HCT116 (cell line): ENCODE measurements around the gene CSK. TPM values are rescaled to one million over a fixed set of nuclear protein-coding genes. Genes with fewer than 3 reads are reported as not detected.

Source experiments
- ATAC-seq: fragments of 200-7000 bp; cut with Tn5 transposase; 2 replicates; pipeline ENCODE4 v1.9.1; 2020; ENCODE audit warnings: mild to moderate bottlenecking, moderate library complexity
- BruUV-seq: library from RNA; stranded (reverse); fragments of 400-500 nt; replicated peaks from 2 replicates; lab custom pipeline; 2021; lab: Mats Ljungman, UMichigan
- CTCF ChIA-PET: fragments of 300-600 bp; sonication (Branson Sonifier 250); formaldehyde crosslinking; loops from one replicate; lab custom pipeline; 2021; ENCODE audit warnings: antibody characterized with exemption; lab: Charles Lee
- POLR2A ChIA-PET: fragments of 300-600, 350-600 bp; sonication (Branson Sonifier 250); formaldehyde crosslinking; loops from one replicate; lab custom pipeline; 2021; ENCODE audit warnings: antibody characterized with exemption; lab: Charles Lee
- RAD21 ChIA-PET, 2 experiments: fragments of 300-600 bp; sonication (Branson Sonifier 250); formaldehyde crosslinking; loops; one replicate each; lab custom pipeline; 2023; ENCODE audit warnings: low total read pairs in 2 of 2; ENCODE audit not compliant: uncharacterized antibody in 2 of 2, unreplicated experiment in 2 of 2, low non-redundant PET in 1 of 2; lab: Charles Lee
- DNase-seq: peaks from one replicate; pipeline ENCODE4 v3.0.0-alpha.2; 2010; ENCODE audit warnings: low read depth, low spot score
- H2AFZ ChIP-seq: fragments of 200-600 bp; shearing (Covaris generic), sonication (generic); 2 replicates; pipeline ENCODE4 v1.6.1; 2017; ENCODE audit warnings: low read depth, mixed run types, mixed read lengths, antibody characterized with exemption, low read length; ENCODE audit not compliant: poor library complexity, severe bottlenecking
- H3K27ac ChIP-seq: 2 replicates; pipeline ENCODE4 v1.5.1; 2012; ENCODE audit warnings: low read depth, low read length
- H3K27me3 ChIP-seq: fragments of 200-600 bp; sonication (generic); 2 replicates; pipeline ENCODE4 v1.6.1; 2016; ENCODE audit warnings: mixed run types, low read length, mixed read lengths; ENCODE audit not compliant: insufficient read depth
- H3K36me3 ChIP-seq, 2 experiments: fragments of 200-500 bp in 1 of 2; fragments of 200-600 bp in 1 of 2; sonication (Bioruptor generic) in 1 of 2; sonication (generic) in 1 of 2; 2 replicates each; pipeline versions ENCODE4 v1.5.1 to v1.6.1; 2014 to 2016; ENCODE audit warnings: low read length in 2 of 2, inconsistent platforms in 1 of 2, mixed read lengths in 1 of 2, mixed run types in 1 of 2; ENCODE audit not compliant: insufficient read depth in 2 of 2, control insufficient read depth in 1 of 2
- H3K4me1 ChIP-seq, 2 experiments: fragments of 200-600 bp in 1 of 2; sonication (generic) in 1 of 2; 2 replicates each; pipeline versions ENCODE4 v1.5.1 to v1.6.1; 2012 to 2017; ENCODE audit warnings: low read length in 2 of 2, inconsistent platforms in 1 of 2, mild to moderate bottlenecking in 1 of 2, mixed read lengths in 1 of 2, mixed run types in 1 of 2, moderate library complexity in 1 of 2; ENCODE audit not compliant: insufficient read depth in 2 of 2, control insufficient read depth in 1 of 2
- H3K4me2 ChIP-seq: fragments of 200-600 bp; sonication (generic); 2 replicates; pipeline ENCODE4 v1.6.1; 2017; ENCODE audit warnings: mixed run types, low read length, mixed read lengths
- H3K4me3 ChIP-seq, 2 experiments: fragments of 200-600 bp in 1 of 2; sonication (generic) in 1 of 2; replicated peaks in 1 of 2; 2 replicates each; pipeline ENCODE4 v1.5.1; 2011 to 2016; ENCODE audit warnings: low read length in 2 of 2, control low read depth in 1 of 2, low read depth in 1 of 2, mild to moderate bottlenecking in 1 of 2, mixed read lengths in 1 of 2, mixed run types in 1 of 2
- H3K79me2 ChIP-seq: fragments of 200-600 bp; sonication (generic); 2 replicates; pipeline ENCODE4 v1.6.1; 2017; ENCODE audit warnings: mild to moderate bottlenecking, mixed run types, low read length, moderate library complexity, mixed read lengths; ENCODE audit not compliant: insufficient read depth
- H3K9ac ChIP-seq: fragments of 200-600 bp; sonication (generic); 2 replicates; pipeline ENCODE4 v1.6.1; 2016; ENCODE audit warnings: low read length, mixed read lengths
- H3K9me2 ChIP-seq: fragments of 200-600 bp; sonication (generic), shearing (Covaris generic); 2 replicates; pipeline ENCODE4 v1.6.1; 2017; ENCODE audit warnings: mixed run types, mild to moderate bottlenecking, moderate library complexity; ENCODE audit not compliant: insufficient read depth
- H3K9me3 ChIP-seq, 2 experiments: fragments of 200-500 bp in 1 of 2; fragments of 200-600 bp in 1 of 2; sonication (Bioruptor generic) in 1 of 2; sonication (generic) in 1 of 2; 2 replicates each; pipeline ENCODE4 v1.6.1; 2014 to 2017; ENCODE audit warnings: low read length in 2 of 2, mixed read lengths in 2 of 2, inconsistent platforms in 1 of 2, low read depth in 1 of 2, mild to moderate bottlenecking in 1 of 2, mixed run types in 1 of 2, moderate library complexity in 1 of 2; ENCODE audit not compliant: control insufficient read depth in 1 of 2, insufficient read depth in 1 of 2
- H4K20me1 ChIP-seq: fragments of 200-600 bp; sonication (generic), shearing (Covaris generic); 2 replicates; pipeline ENCODE4 v1.6.1; 2017; ENCODE audit warnings: mixed run types, mild to moderate bottlenecking, moderate library complexity; ENCODE audit not compliant: insufficient read depth
- CBX3 ChIP-seq: IDR thresholded peaks from 2 replicates; pipeline ENCODE4 v1.6.1; 2012; ENCODE audit warnings: low read depth
- CEBPB ChIP-seq: IDR thresholded peaks from 2 replicates; pipeline ENCODE4 v1.6.1; 2012; ENCODE audit warnings: low read depth
- CTCF ChIP-seq, 3 experiments: fragments of 200-600 bp in 1 of 3; sonication (generic) in 1 of 3; IDR thresholded peaks in 2 of 3; conservative IDR thresholded peaks in 1 of 3; 2 replicates each; pipeline ENCODE4 v1.5.1; 2012 to 2017; ENCODE audit warnings: low read depth in 2 of 3, low read length in 2 of 3, antibody characterized with exemption in 1 of 3, borderline replicate concordance in 1 of 3, control low read depth in 1 of 3, mild to moderate bottlenecking in 1 of 3, mixed read lengths in 1 of 3, mixed run types in 1 of 3, moderate library complexity in 1 of 3; ENCODE audit not compliant: insufficient read depth in 1 of 3
- EGR1 ChIP-seq: IDR thresholded peaks from 2 replicates; pipeline ENCODE4 v1.6.1; 2012; ENCODE audit warnings: low read depth
- EZH2phosphoT487 ChIP-seq: fragments of 200-600 bp; IDR thresholded peaks from 2 replicates; pipeline ENCODE4 v1.6.1; 2018; ENCODE audit warnings: antibody characterized with exemption, borderline replicate concordance
- FOSL1 ChIP-seq: IDR thresholded peaks from 2 replicates; pipeline ENCODE4 v1.6.1; 2012; ENCODE audit warnings: low read depth
- JUND ChIP-seq: IDR thresholded peaks from 2 replicates; pipeline ENCODE4 v1.6.1; 2012
- POLR2A ChIP-seq: IDR thresholded peaks from 2 replicates; pipeline ENCODE4 v1.7.0; 2011; ENCODE audit warnings: borderline replicate concordance; ENCODE audit not compliant: insufficient read depth, insufficient read length; ENCODE audit errors: extremely low read depth
- REST ChIP-seq: IDR thresholded peaks from 2 replicates; pipeline ENCODE4 v1.6.1; 2012; ENCODE audit warnings: low read depth
- SP1 ChIP-seq: IDR thresholded peaks from 2 replicates; pipeline ENCODE4 v1.6.1; 2012; ENCODE audit warnings: low read depth
- SRF ChIP-seq: IDR thresholded peaks from 2 replicates; pipeline ENCODE4 v1.6.1; 2012; ENCODE audit warnings: low read depth
- YY1 ChIP-seq: IDR thresholded peaks from 2 replicates; pipeline ENCODE4 v1.6.1; 2011; ENCODE audit warnings: low read length, low read depth, moderate library complexity, mild to moderate bottlenecking; ENCODE audit not compliant: insufficient replicate concordance; ENCODE audit errors: extremely low read depth
- ZFX ChIP-seq: fragments of 450-650 bp; IDR thresholded peaks from 2 replicates; pipeline ENCODE4 v1.6.1; 2017
- ZNF274 ChIP-seq: fragments of 200-500 bp; sonication (Bioruptor generic); IDR thresholded peaks from 2 replicates; pipeline ENCODE4 v1.6.1; 2014; ENCODE audit warnings: mild to moderate bottlenecking, low read depth, low read length, inconsistent platforms
- intact Hi-C: fragments of 100-400 bp; cut with micrococcal nuclease; formaldehyde crosslinking; loops from 2 replicates; pipeline ENCODE4 v1.10.0; 2022
- total RNA-seq: library from RNA; stranded (reverse); gene quantifications from one replicate; pipeline ENCODE4 v1.2.1, GENCODE V29; 2021; ENCODE audit not compliant: unreplicated experiment
- TF ChIP-seq, protein P1 (sequence below): IDR thresholded peaks from 2 replicates; pipeline ENCODE4 v1.6.1; 2011; ENCODE audit warnings: mild to moderate bottlenecking, low read length, moderate library complexity; ENCODE audit not compliant: insufficient replicate concordance; ENCODE audit errors: extremely low read depth
- TF ChIP-seq, protein P2 (sequence below): IDR thresholded peaks from 2 replicates; pipeline ENCODE4 v1.6.1; 2012

Gene CSK
- total RNA-seq, 1 experiment from 2014 or later: 72.2 TPM

GRCh38 chr15:74752531-74752930 lies 29.3 kb upstream of the CSK start:
- TF ChIP-seq REST: no peak
- no peak for TF ChIP-seq YY1
- TF ChIP-seq ZNF274: no peak
- no peak for TF ChIP-seq EZH2phosphoT487
- TF ChIP-seq JUND: no peak
- TF ChIP-seq, protein P1, sequence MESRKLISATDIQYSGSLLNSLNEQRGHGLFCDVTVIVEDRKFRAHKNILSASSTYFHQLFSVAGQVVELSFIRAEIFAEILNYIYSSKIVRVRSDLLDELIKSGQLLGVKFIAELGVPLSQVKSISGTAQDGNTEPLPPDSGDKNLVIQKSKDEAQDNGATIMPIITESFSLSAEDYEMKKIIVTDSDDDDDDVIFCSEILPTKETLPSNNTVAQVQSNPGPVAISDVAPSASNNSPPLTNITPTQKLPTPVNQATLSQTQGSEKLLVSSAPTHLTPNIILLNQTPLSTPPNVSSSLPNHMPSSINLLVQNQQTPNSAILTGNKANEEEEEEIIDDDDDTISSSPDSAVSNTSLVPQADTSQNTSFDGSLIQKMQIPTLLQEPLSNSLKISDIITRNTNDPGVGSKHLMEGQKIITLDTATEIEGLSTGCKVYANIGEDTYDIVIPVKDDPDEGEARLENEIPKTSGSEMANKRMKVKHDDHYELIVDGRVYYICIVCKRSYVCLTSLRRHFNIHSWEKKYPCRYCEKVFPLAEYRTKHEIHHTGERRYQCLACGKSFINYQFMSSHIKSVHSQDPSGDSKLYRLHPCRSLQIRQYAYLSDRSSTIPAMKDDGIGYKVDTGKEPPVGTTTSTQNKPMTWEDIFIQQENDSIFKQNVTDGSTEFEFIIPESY: no peak
- TF ChIP-seq SP1: no peak
- TF ChIP-seq ZFX: no peak
- no peak for TF ChIP-seq SRF
- TF ChIP-seq POLR2A: no peak
- no peak for TF ChIP-seq CEBPB
- TF ChIP-seq, protein P2, sequence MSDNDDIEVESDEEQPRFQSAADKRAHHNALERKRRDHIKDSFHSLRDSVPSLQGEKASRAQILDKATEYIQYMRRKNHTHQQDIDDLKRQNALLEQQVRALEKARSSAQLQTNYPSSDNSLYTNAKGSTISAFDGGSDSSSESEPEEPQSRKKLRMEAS: no peak
- no peak for TF ChIP-seq EGR1
- TF ChIP-seq CTCF (IDR thresholded peaks at IDR 0.05 in 2 of 3, conservative IDR thresholded peaks at IDR 0.05 in 1 of 3; ENCODE audit: borderline replicate concordance in 1 of 3, insufficient read depth in 1 of 3, low read depth in 2 of 3, low read length in 2 of 3): no peak
- no peak for TF ChIP-seq FOSL1
- no peak for TF ChIP-seq CBX3
- ATAC-seq (peak; percentile 14; the same call in 1 of the 2 replicates), DNase-seq (no peak)
- BruUV-seq: no TSS peak
- Histone ChIP-seq H3K4me1 (peaks cover 0 to 10% of the 10 kb centered on the region in 2 experiments; a peak in 2 of 4 replicates), H2AFZ (no peak overlapping the region), H3K4me3 (no peak overlapping the region), H3K9me2 (no peaks in the 10 kb centered on the region), H3K4me2 (0 out of 2 replicates have a peak overlapping the region, but pooled peaks have one; percentile 1), H3K79me2 (no peaks in the 10 kb centered on the region), H3K27me3 (no peaks in the 10 kb centered on the region), H3K9me3 (no peaks in the 10 kb centered on the region), H3K9ac (no peak overlapping the region), H3K27ac (no peak overlapping the region), H3K36me3 (no peaks in the 10 kb centered on the region), H4K20me1 (no peaks in the 10 kb centered on the region)
- ChIA-PET POLR2A (no interaction called here), RAD21 (no interaction called here), CTCF (no interaction called here)
- intact Hi-C loops: no loop called here
